ENCODE measurements around the gene COL1A1. TPM values are rescaled to one million over a fixed set of nuclear protein-coding genes. Genes with fewer than 3 reads are reported as not detected.

Gene COL1A1
- total RNA-seq, 4 donors from 2014 or later: 14.3 to 109 (median 36.6) TPM

DNA sequence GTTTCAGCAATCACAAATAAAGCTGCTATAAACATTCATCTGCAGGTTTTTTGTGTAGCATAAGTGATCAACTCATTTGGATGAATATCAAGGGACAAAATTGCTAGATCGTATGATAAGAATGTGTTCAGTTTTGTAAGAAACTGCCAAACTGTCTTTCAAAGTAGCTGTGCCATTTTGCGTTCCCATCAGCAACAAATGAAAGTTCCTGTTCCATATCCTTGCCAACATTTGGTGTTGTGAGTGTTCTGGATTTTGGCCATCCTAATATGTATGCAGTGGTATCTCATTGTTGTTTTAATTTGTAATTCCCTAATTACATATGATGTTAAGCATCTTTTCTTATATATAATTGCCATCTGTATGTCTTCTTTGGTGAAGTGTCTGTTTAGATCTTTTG is 36.5 kb upstream of the COL1A1 start:
- TF ChIP-seq CTCF (IDR thresholded peaks at IDR 0.05; ENCODE audit: low read depth): no peak

DNA sequence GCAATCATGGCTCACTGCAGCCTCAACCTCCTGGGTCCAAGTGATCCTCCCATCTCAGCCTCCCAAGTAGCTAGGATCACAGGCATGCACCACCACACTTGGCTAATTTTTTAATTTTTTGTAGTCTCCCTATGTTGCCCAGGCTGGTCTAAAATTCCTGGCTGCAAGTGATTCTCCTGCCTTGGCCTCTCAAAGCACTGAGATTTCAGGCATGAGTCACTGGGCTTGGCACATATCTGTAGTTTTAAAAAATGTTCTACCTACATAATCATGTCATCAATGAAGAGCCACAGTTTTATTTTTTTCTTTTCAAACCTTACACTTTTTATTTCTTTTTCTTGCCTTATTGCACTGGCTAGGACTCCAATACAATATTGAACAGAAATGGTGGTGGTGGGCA is 33.1 kb upstream of the COL1A1 start:
- TF ChIP-seq CTCF (IDR thresholded peaks at IDR 0.05; ENCODE audit: low read depth): no peak

- no peak for TF ChIP-seq CTCF (IDR thresholded peaks at IDR 0.05; ENCODE audit: low read depth)
Measured at GRCh38 chr17:50225701-50226240, 24.3 kb upstream of the COL1A1 start.

DNA sequence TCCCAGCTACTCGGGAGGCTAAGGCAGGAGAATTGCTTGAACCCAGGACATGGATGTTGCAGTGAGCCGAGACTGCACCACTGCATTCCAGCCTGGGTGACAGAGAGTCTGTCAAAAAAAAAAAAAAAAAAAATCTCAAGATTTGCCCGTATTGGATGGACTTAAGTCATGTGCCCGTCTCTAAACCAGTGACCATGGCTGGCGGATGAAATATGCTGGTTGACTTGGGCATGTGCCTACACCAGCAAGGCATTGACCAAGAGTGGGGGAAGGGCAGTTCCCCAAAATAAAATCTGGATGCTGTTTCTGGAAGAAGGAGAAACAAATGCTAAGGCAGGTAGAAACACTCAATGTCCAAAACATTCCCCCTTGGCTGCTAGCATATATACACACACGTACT is 21.5 kb upstream of the COL1A1 start:
- no peak for TF ChIP-seq CTCF (IDR thresholded peaks at IDR 0.05; ENCODE audit: low read depth)

- TF ChIP-seq CTCF (IDR thresholded peaks at IDR 0.05; ENCODE audit: low read depth): no peak
Measured at GRCh38 chr17:50221864-50222545, 20.6 kb upstream of the COL1A1 start.

- no peak for TF ChIP-seq CTCF (IDR thresholded peaks at IDR 0.05; ENCODE audit: low read depth)
Measured at GRCh38 chr17:50221266-50221863, 19.9 kb upstream of the COL1A1 start.

- no peak for TF ChIP-seq CTCF (IDR thresholded peaks at IDR 0.05; ENCODE audit: low read depth)
Measured at GRCh38 chr17:50220811-50221210, 19.4 kb upstream of the COL1A1 start.
